ENCODE measurements around the gene CD7. TPM values are rescaled to one million over a fixed set of nuclear protein-coding genes. Genes with fewer than 3 reads are reported as not detected.
A peak's percentile ranks its signal among the peaks of the same experiment; 100 is the strongest.

The CD7 gene
- total and polyA plus RNA-seq, 2 donors from 2014 or later, result 1.0 to 9.2 TPM

- no peaks in the 10 kb centered on the region for H3K36me3 ChIP-seq (ENCODE audit: control insufficient read depth in 2 of 3, insufficient read depth in 3 of 3, low read length in 3 of 3)
- no peaks in the 10 kb centered on the region for H3K9me3 ChIP-seq (ENCODE audit: control insufficient read depth in 2 of 3, insufficient read depth in 1 of 3, low read length in 3 of 3)
- no peak overlapping the region for H3K4me3 ChIP-seq (ENCODE audit: low read length in 3 of 3)
- H3K27me3 ChIP-seq (ENCODE audit: control insufficient read depth, insufficient read depth, low read length), result peaks cover 4% of the 10 kb centered on the region
- peak in 1 of 5 donors; percentile 49 for DNase-seq
- peak overlapping the region in 1 of 2 donors; percentile 13 for H3K27ac ChIP-seq (ENCODE audit: low read depth in 2 of 2, low read length in 2 of 2)
- H3K9ac ChIP-seq (ENCODE audit: low read length in 3 of 3), result no peak overlapping the region
- TF ChIP-seq CTCF (IDR thresholded peaks at IDR 0.05; ENCODE audit: borderline replicate concordance, extremely low read depth, insufficient read depth), result no peak
- no peak for FAIRE-seq
- intact Hi-C loops (cut with DNase I), result loop anchor here (10.0 kb wide), 2 partner anchors 95 to 125 kb away; no protein-coding TSS in a partner anchor
- H3K4me1 ChIP-seq (ENCODE audit: control insufficient read depth in 2 of 3, insufficient read depth in 2 of 3, low read depth in 1 of 3, low read length in 3 of 3), result peaks cover 0 to 31% (median 16%) of the 10 kb centered on the region in 3 donors
Observed at GRCh38 chr17:82329683-82330321, 12.4 kb upstream of the CD7 start.

GRCh38 chr17:82328994-82329507, 11.6 kb upstream of the CD7 start:
- intact Hi-C loops (cut with DNase I), result loop anchor here (10.0 kb wide), 2 partner anchors 94 to 124 kb away; no protein-coding TSS in a partner anchor
- H3K4me1 ChIP-seq (ENCODE audit: control insufficient read depth in 2 of 3, insufficient read depth in 2 of 3, low read depth in 1 of 3, low read length in 3 of 3), result peaks cover 0 to 24% (median 16%) of the 10 kb centered on the region in 3 donors

DNA sequence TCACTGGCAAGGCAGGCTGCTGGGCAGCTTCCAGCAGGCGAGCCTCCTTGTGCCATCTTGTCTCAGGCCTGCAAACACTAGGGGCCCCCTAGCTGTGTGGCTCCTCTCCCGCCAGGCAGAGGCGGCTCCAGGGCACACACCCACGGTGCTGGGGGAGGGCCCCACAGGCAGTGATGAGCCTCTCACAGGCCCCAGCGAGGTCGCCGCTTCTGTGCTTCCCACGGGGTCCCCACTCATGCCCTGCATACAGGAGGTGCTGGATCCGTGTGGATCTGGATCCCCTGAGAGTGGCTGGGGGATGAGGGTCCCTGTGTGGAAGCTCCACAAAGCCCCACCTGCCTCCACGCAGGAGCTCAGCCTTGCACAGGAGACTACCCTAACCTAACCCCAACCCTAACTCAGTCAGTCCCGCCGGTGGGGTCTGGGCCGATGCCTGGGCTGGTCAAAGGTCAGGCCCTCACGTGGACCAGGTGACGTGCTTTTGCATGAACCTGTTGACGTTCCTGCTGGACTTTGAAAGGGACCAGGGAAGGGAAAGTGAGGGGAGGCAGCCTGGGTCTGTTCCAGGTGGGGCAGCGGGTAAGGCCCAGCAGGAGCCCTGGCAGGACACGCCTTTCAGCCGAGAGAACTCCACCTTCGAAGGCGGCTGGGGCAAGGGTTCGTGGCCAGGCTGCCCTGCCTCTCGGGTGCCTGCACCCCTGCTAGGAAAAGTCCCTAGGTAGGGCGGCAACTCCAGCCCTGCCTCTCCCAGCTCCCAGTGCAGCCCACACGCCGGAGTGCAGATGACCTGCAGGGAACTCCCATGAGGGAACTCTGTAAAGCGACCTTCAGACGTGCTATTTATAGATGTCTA, 11.0 kb upstream of the CD7 start:
- DNase-seq (peak in 1 of 5 donors; percentile 73), FAIRE-seq (no peak)
- Histone ChIP-seq H3K4me3 (ENCODE audit: low read length in 3 of 3) (no peak overlapping the region), H3K27ac (ENCODE audit: low read depth in 2 of 2, low read length in 2 of 2) (peak overlapping the region; percentile 63 to 74), H3K36me3 (ENCODE audit: control insufficient read depth in 2 of 3, insufficient read depth in 3 of 3, low read length in 3 of 3) (no peaks in the 10 kb centered on the region), H3K4me1 (ENCODE audit: control insufficient read depth in 2 of 3, insufficient read depth in 2 of 3, low read depth in 1 of 3, low read length in 3 of 3) (peaks cover 0 to 23% (median 16%) of the 10 kb centered on the region in 3 donors), H3K9ac (ENCODE audit: low read length in 3 of 3) (no peak overlapping the region), H3K9me3 (ENCODE audit: control insufficient read depth in 2 of 3, insufficient read depth in 1 of 3, low read length in 3 of 3) (no peaks in the 10 kb centered on the region), H3K27me3 (ENCODE audit: control insufficient read depth, insufficient read depth, low read length) (peaks cover 4% of the 10 kb centered on the region)
- TF ChIP-seq CTCF (IDR thresholded peaks at IDR 0.05; ENCODE audit: borderline replicate concordance, extremely low read depth, insufficient read depth), result no peak
- intact Hi-C loops (cut with DNase I), result loop anchor here (10.0 kb wide), 2 partner anchors 94 to 124 kb away; no protein-coding TSS in a partner anchor

More at GRCh38 chr17:82328994-82329507, 11.6 kb upstream of the CD7 start:
- H3K36me3 ChIP-seq (ENCODE audit: control insufficient read depth in 2 of 3, insufficient read depth in 3 of 3, low read length in 3 of 3), result no peaks in the 10 kb centered on the region
- no peak for TF ChIP-seq CTCF (IDR thresholded peaks at IDR 0.05; ENCODE audit: borderline replicate concordance, extremely low read depth, insufficient read depth)
- peak in 1 of 5 donors; percentile 73 for DNase-seq
- no peaks in the 10 kb centered on the region for H3K9me3 ChIP-seq (ENCODE audit: control insufficient read depth in 2 of 3, insufficient read depth in 1 of 3, low read length in 3 of 3)
- no peak overlapping the region for H3K9ac ChIP-seq (ENCODE audit: low read length in 3 of 3)
- H3K27me3 ChIP-seq (ENCODE audit: control insufficient read depth, insufficient read depth, low read length), result peaks cover 4% of the 10 kb centered on the region
- H3K4me3 ChIP-seq (ENCODE audit: low read length in 3 of 3), result no peak overlapping the region
- no peak for FAIRE-seq
- peak overlapping the region; percentile 5 to 25 for H3K27ac ChIP-seq (ENCODE audit: low read depth in 2 of 2, low read length in 2 of 2)
